K562 (cell line): Measurements from ENCODE around the gene B3GNT4. TPM values are rescaled to one million over a fixed set of nuclear protein-coding genes. Genes with fewer than 3 reads are reported as not detected.
A peak's percentile ranks its signal among the peaks of the same experiment; 100 is the strongest.

Source experiments
- ATAC-seq: fragments of 200-7000 bp; cut with Tn5 transposase; 3 replicates; pipeline ENCODE4 v1.9.1; 2020; ENCODE audit warnings: moderate library complexity
- BruUV-seq: library from RNA; stranded (reverse); fragments of 400-500 nt; replicated peaks from 2 replicates; lab custom pipeline; 2021; lab: Mats Ljungman, UMichigan
- CTCF ChIA-PET: fragments of 300-600 bp; formaldehyde crosslinking; extraction: SDS; loops from one replicate; lab custom pipeline; 2021; ENCODE audit warnings: low intra/inter-chr PET ratio; lab: Yijun Ruan, JAX
- POLR2A ChIA-PET: fragments of 300-600, 350-650 bp; sonication (Branson Sonifier 250); formaldehyde crosslinking; extraction: SDS; loops from one replicate; lab custom pipeline; 2021; ENCODE audit warnings: antibody characterized with exemption, inconsistent platforms; lab: Yijun Ruan, JAX
- DNase-seq, 4 experiments: peaks; one replicate each; pipeline versions ENCODE4 v3.0.0 to v3.0.0-alpha.2; 2011 to 2018; ENCODE audit warnings: low spot score in 3 of 4, mixed read lengths in 3 of 4; ENCODE audit errors: extremely low read depth in 1 of 4
- FAIRE-seq: peaks from 2 replicates; lab custom pipeline; 2011; peaks lifted over from hg19 to GRCh38; lab: Jason Lieb, UNC
- H2AFZ ChIP-seq: 2 replicates; pipeline ENCODE4 v1.6.0; 2011; ENCODE audit warnings: low read depth, low read length, control low read depth, inconsistent platforms
- H3K27ac ChIP-seq: fragments of 200-600 bp; 3 replicates; pipeline ENCODE4 v1.8.0; 2011; ENCODE audit warnings: low read depth, mild to moderate bottlenecking, control low read depth, inconsistent platforms, low read length, moderate library complexity, mixed read lengths; ENCODE audit errors: extremely low read depth
- H3K27me3 ChIP-seq, 2 experiments: fragments of 300-600 bp in 1 of 2; 2 replicates in 1 of 2; 3 replicates in 1 of 2; pipeline versions ENCODE4 v1.6.0 to v1.8.0; 2011; ENCODE audit warnings: inconsistent platforms in 2 of 2, low read length in 2 of 2, mild to moderate bottlenecking in 1 of 2, mixed read lengths in 1 of 2, moderate library complexity in 1 of 2; ENCODE audit not compliant: control insufficient read depth in 2 of 2, insufficient read depth in 2 of 2
- H3K36me3 ChIP-seq: fragments of 300-600 bp; 3 replicates; pipeline ENCODE4 v1.8.0; 2011; ENCODE audit warnings: mild to moderate bottlenecking, low read length, inconsistent platforms; ENCODE audit not compliant: control insufficient read depth, insufficient read depth
- H3K4me1 ChIP-seq, 2 experiments: fragments of 200-600 bp in 1 of 2; replicated peaks in 1 of 2; 2 replicates in 1 of 2; 3 replicates in 1 of 2; pipeline versions ENCODE4 v1.5.1 to v1.8.0; 2011; ENCODE audit warnings: inconsistent platforms in 2 of 2, low read length in 2 of 2, mild to moderate bottlenecking in 1 of 2, mixed read lengths in 1 of 2, moderate library complexity in 1 of 2; ENCODE audit not compliant: control insufficient read depth in 2 of 2, insufficient read depth in 2 of 2
- H3K4me2 ChIP-seq: 2 replicates; pipeline ENCODE4 v1.6.1; 2011; ENCODE audit warnings: low read length, control low read depth, inconsistent platforms, mixed read lengths; ENCODE audit not compliant: insufficient read depth
- H3K4me3 ChIP-seq: fragments of 200-600 bp; sonication (generic), shearing (Covaris generic); 2 replicates; pipeline ENCODE4 v1.5.1; 2016; ENCODE audit warnings: control low read depth, inconsistent platforms
- H3K79me2 ChIP-seq: fragments of 200-600 bp; 3 replicates; pipeline ENCODE4 v1.8.0; 2011; ENCODE audit warnings: low read length, inconsistent platforms; ENCODE audit not compliant: control insufficient read depth, insufficient read depth
- H3K9ac ChIP-seq, 2 experiments: 2 replicates each; pipeline versions ENCODE4 v1.6.0 to v1.6.1; 2011; ENCODE audit warnings: low read depth in 2 of 2, low read length in 2 of 2, control low read depth in 1 of 2, inconsistent platforms in 1 of 2, mild to moderate bottlenecking in 1 of 2, mixed read lengths in 1 of 2; ENCODE audit not compliant: insufficient read depth in 1 of 2
- H3K9me1 ChIP-seq: one replicate; pipeline ENCODE4 v1.6.0; 2011; ENCODE audit warnings: inconsistent platforms, mild to moderate bottlenecking, low read length, moderate library complexity; ENCODE audit not compliant: control insufficient read depth, insufficient read depth
- H3K9me3 ChIP-seq: replicated peaks from 2 replicates; pipeline ENCODE4 v1.5.1; 2011; ENCODE audit warnings: low read depth, low read length, inconsistent platforms; ENCODE audit not compliant: control insufficient read depth, insufficient read depth
- H4K20me1 ChIP-seq: replicated peaks from 2 replicates; pipeline ENCODE4 v1.6.1; 2011; ENCODE audit warnings: low read length, inconsistent platforms, mixed read lengths; ENCODE audit not compliant: control insufficient read depth, insufficient read depth
- DPF2 ChIP-seq: fragments of 450-650 bp; IDR thresholded peaks from 2 replicates; pipeline ENCODE4 v1.6.1; 2016
- FOS ChIP-seq: IDR thresholded peaks from 3 replicates; pipeline ENCODE4 v1.6.1; 2011; ENCODE audit not compliant: insufficient read length; ENCODE audit errors: extremely low read depth
- HDAC1 ChIP-seq, 2 experiments: fragments of 450-650 bp; IDR thresholded peaks; 2 replicates each; pipeline ENCODE4 v1.6.1; 2016 to 2017; ENCODE audit warnings: inconsistent platforms in 1 of 2, mild to moderate bottlenecking in 1 of 2, moderate library complexity in 1 of 2
- IRF9 ChIP-seq: fragments of 450-650 bp; IDR thresholded peaks from 2 replicates; pipeline ENCODE4 v1.6.1; 2016; ENCODE audit warnings: missing biosample characterization, missing genetic modification characterization
- MYNN ChIP-seq, 2 experiments: sonication (generic); formaldehyde crosslinking in 1 of 2; IDR thresholded peaks; 2 replicates each; pipeline versions ENCODE4 v1.5.0 to v1.6.1; 2016 to 2020; ENCODE audit warnings: antibody characterized with exemption in 1 of 2, missing genetic modification reagents in 1 of 2
- NELFE ChIP-seq: IDR thresholded peaks from 2 replicates; pipeline ENCODE4 v1.6.1; 2011; ENCODE audit warnings: mild to moderate bottlenecking; ENCODE audit not compliant: insufficient read depth, insufficient read length
- NFRKB ChIP-seq: fragments of 450-650 bp; IDR thresholded peaks from 2 replicates; pipeline ENCODE4 v1.6.1; 2016; ENCODE audit warnings: low read depth
- POLR2A ChIP-seq: fragments of 450-650 bp; conservative IDR thresholded peaks from 2 replicates; pipeline ENCODE4 v1.6.1; 2016
- RBFOX2 ChIP-seq: fragments of 200-400 bp; formaldehyde crosslinking; IDR thresholded peaks from 2 replicates; pipeline ENCODE4 v1.6.1; 2017; ENCODE audit warnings: low read depth, mild to moderate bottlenecking, low read length, moderate library complexity
- RFX7 ChIP-seq: fragments of 250-450 bp; sonication (Bioruptor Pico); IDR thresholded peaks from 2 replicates; pipeline ENCODE4 v1.5.1; 2021; ENCODE audit warnings: mild to moderate bottlenecking
- SAP30 ChIP-seq: fragments of 200-600 bp; sonication (generic); IDR thresholded peaks from 2 replicates; pipeline ENCODE4 v1.6.1; 2012; ENCODE audit warnings: borderline replicate concordance, low read depth, mild to moderate bottlenecking, moderate library complexity, low read length, control low read depth, inconsistent platforms; ENCODE audit not compliant: insufficient read depth, poor library complexity, severe bottlenecking
- SMAD3 ChIP-seq: fragments of 450-650 bp; formaldehyde crosslinking; conservative IDR thresholded peaks from 2 replicates; pipeline ENCODE4 v1.4.0; 2020; ENCODE audit warnings: mild to moderate bottlenecking
- TRIM24 ChIP-seq, 2 experiments: fragments of 450-650 bp; IDR thresholded peaks; 2 replicates each; pipeline ENCODE4 v1.6.1; 2016
- TRIM28 ChIP-seq: fragments of 450-650 bp; IDR thresholded peaks from 2 replicates; pipeline ENCODE4 v1.6.1; 2017
- ZNF395 ChIP-seq: fragments of 200-800 bp; sonication (Bioruptor generic); IDR thresholded peaks from 2 replicates; pipeline ENCODE4 v1.6.1; 2017; ENCODE audit warnings: missing genetic modification characterization, missing compliant biosample characterization
- ZNF41 ChIP-seq: fragments of 250-450 bp; sonication (Bioruptor Pico); conservative IDR thresholded peaks from 2 replicates; pipeline ENCODE4 v1.4.0; 2020; ENCODE audit warnings: mild to moderate bottlenecking
- WGBS: fragments of 100-300 bp; shearing (Covaris generic); methylation state at CpG from one replicate; pipeline ENCODE4 v1.1.6; 2016; ENCODE audit warnings: low coverage, mixed read lengths; ENCODE audit not compliant: insufficient coverage; ENCODE audit errors: missing lambda C conversion rate; 5-methylcytosine and 5-hydroxymethylcytosine counted together
- in situ Hi-C: fragments of 300-500 bp; cut with MboI; formaldehyde crosslinking; loops from 4 replicates; pipeline ENCODE4 v1.15.0; 2018; ENCODE audit warnings: inconsistent platforms, mixed read lengths
- intact Hi-C: fragments of 100-400 bp; cut with micrococcal nuclease; formaldehyde crosslinking; loops from 2 replicates; pipeline ENCODE4 v1.14.2; 2022
- polyA plus RNA-seq, 8 experiments: library from polyadenylated mRNA; depleted of rRNA in 4 of 8; stranded (reverse) in 5 of 8; unstranded in 3 of 8; fragments of >200 nt; fragmentation: Nextera tagmentation in 2 of 8; fragmentation: Illumina TruSeq in 1 of 8; extraction: Ambion mirVana in 2 of 8; extraction: Trizol in 1 of 8; gene quantifications; 2 replicates each; pipeline versions ENCODE4 v1.2.1 to v1.2.3, GENCODE V29; 2011 to 2014; ENCODE audit warnings: inconsistent platforms in 1 of 8, missing spikeins in 1 of 8
- total RNA-seq, 7 experiments: library from RNA; depleted of rRNA in 6 of 7; stranded (reverse); fragments of >200 nt in 6 of 7; fragmentation: Illumina TruSeq in 2 of 7; extraction: Trizol in 2 of 7; gene quantifications; 2 replicates each; pipeline versions ENCODE4 v1.2.1 to v1.2.3, GENCODE V29; 2011 to 2021; ENCODE audit warnings: low replicate concordance in 1 of 7

Gene B3GNT4
- total and polyA plus RNA-seq, 9 of the 15 experiments (the other 6 are each of a cell fraction or from before 2014, with no cell fraction given): 0.17 to 3.2 (median 1.3) TPM

- no peaks in the 10 kb centered on the region; the same call in 1 of the 2 replicates for H4K20me1 ChIP-seq
- no peaks in the 10 kb centered on the region for H3K9me1 ChIP-seq
- peaks cover 7 to 41% of the 10 kb centered on the region in 2 experiments; a peak in 3 of 5 replicates for H3K4me1 ChIP-seq
- 81% methylated on average over 7 of the region's 8 CpGs for WGBS
- TF ChIP-seq POLR2A (0 out of 2 replicates have a peak, but pooled peaks have one; percentile 36), RBFOX2 (peak; percentile 20; the same call in 1 of the 2 replicates), ZNF41 (no peak)
- no peaks in the 10 kb centered on the region for H3K27me3 ChIP-seq
- no peak overlapping the region for H2AFZ ChIP-seq
- ChIA-PET POLR2A (interaction anchor here (1.1 to 11.2 kb wide), 2 partner anchors 9 to 15 kb away, joined by 3 to 149 read pairs; partner anchors contain the start of gene DIABLO), CTCF (no interaction called here)
- H3K27ac ChIP-seq: no peak overlapping the region
- H3K4me3 ChIP-seq: no peak overlapping the region
- no peak overlapping the region for H3K4me2 ChIP-seq
- DNase-seq (no peak), ATAC-seq (no peak), FAIRE-seq (peak; percentile 6)
- H3K36me3 ChIP-seq: peaks cover 44% of the 10 kb centered on the region
- intact Hi-C loops: no loop called here
- no TSS peak for BruUV-seq
- no peaks in the 10 kb centered on the region for H3K9me3 ChIP-seq
- no peaks in the 10 kb centered on the region for H3K79me2 ChIP-seq
- H3K9ac ChIP-seq: peak overlapping the region in 1 of 2 experiments; percentile 71; a peak in 1 of 4 replicates
- in situ Hi-C loops: no loop called here
Observed at GRCh38 chr12:122206976-122207375, 3.5 kb downstream of the B3GNT4 start.

- Histone ChIP-seq H3K27ac (no peak overlapping the region), H3K9me3 (no peaks in the 10 kb centered on the region), H3K4me1 (peaks cover 7 to 41% of the 10 kb centered on the region in 2 experiments; a peak in 3 of 5 replicates), H3K4me2 (no peak overlapping the region), H2AFZ (no peak overlapping the region), H3K36me3 (peaks cover 48% of the 10 kb centered on the region), H3K4me3 (no peak overlapping the region), H4K20me1 (no peaks in the 10 kb centered on the region; the same call in 1 of the 2 replicates), H3K9me1 (no peaks in the 10 kb centered on the region), H3K79me2 (no peaks in the 10 kb centered on the region), H3K27me3 (no peaks in the 10 kb centered on the region), H3K9ac (0 out of 4 replicates have a peak overlapping the region, but pooled peaks of 1 of the 2 experiments have one; percentile 14)
- FAIRE-seq (no peak), ATAC-seq (no peak), DNase-seq (no peak)
- POLR2A ChIA-PET: interaction anchor here (11.2 kb wide), 1 partner anchor 15 kb away, joined by 149 read pairs; the partner anchor contains the start of gene DIABLO
- BruUV-seq: no TSS peak
- intact Hi-C loops: no loop called here
- in situ Hi-C loops: no loop called here
- CTCF ChIA-PET: no interaction called here
- 85% methylated on average over 8 of the region's 8 CpGs for WGBS
- TF ChIP-seq TRIM28 (no peak), SMAD3 (CRISPR knock-in tag) (no peak), NELFE (no peak), DPF2 (no peak), FOS (no peak), RFX7 (CRISPR knock-in tag) (no peak), MYNN (IDR thresholded peaks at IDR 0.05) (no peak), MYNN (CRISPR knock-in tag; IDR thresholded peaks at IDR 0.05) (no peak), SAP30 (no peak), ZNF395 (no peak), HDAC1 (IDR thresholded peaks at IDR 0.05) (no peak), IRF9 (tag) (no peak), TRIM24 (IDR thresholded peaks at IDR 0.05) (no peak), NFRKB (no peak)
Observed at GRCh38 chr12:122207391-122207790, 3.9 kb downstream of the B3GNT4 start.
